Hematopoietic multipotent progenitor cell (in vitro differentiated cells): ENCODE measurements around the gene HGF. TPM values are rescaled to one million over a fixed set of nuclear protein-coding genes. Genes with fewer than 3 reads are reported as not detected.
"Not testable (repeated sequence)": the region's sequence is repeated elsewhere in the genome, so short reads cannot be mapped to it uniquely, and the experiment has no call there.

Experiments
- DNase-seq, 3 donors: peaks; one replicate each; pipeline ENCODE4 v3.0.0-alpha.2; 2011 to 2015; ENCODE audit warnings: low read depth in 2 of 3, low spot score in 2 of 3
- total RNA-seq: library from RNA; depleted of rRNA; stranded (reverse); fragments of >200 nt; gene quantifications from one replicate; pipeline ENCODE4 v1.2.3, GENCODE V29; 2012

Gene HGF
- total RNA-seq: 9.4 TPM

DNA sequence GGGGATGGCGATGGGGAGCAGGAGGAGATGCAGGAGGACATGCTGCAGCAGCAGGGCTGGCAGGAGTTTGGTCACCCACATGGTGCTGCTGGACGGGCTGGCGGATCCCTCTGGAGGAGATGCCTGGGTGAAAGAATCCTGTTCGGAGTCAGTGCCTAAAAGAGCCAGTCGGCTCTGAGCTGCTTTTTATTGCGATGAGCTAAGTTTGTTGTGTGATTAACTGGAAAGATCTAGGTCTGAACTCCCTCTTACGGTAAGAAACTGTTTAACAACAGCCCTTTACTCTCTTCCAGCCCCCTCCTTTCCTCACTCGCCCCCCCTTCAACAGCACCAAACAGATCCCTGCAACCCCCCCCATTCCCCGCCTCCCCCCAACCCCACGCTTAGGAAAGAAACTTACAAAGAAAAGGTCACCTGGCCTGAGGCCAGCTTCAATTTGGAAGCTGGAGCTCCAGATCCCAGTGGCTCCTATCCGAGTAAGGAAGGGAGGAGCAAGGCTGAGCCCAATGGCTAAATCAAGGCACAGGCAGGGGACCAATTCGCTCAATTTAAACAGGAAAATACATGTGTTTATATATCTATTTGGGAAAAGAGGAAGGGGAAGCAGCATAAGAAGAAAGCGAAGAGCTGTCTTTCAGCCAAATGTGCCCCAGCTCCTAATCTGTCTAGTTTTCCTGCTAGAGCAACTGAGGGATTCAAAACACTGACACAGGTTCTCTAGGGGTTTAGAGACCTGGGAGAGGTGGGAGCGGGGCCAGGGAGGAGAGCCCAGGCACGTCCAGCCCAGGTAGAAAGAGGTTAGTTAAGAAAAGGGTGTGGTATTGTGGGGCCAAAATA is at the start of gene HGF:
HGF (minus strand) TSS at position 157 of the 837 bp plus-strand sequence; CDS start at position 81, 76 bp downstream.
- DNase-seq: peak in 1 of 3 donors; percentile 43

DNA sequence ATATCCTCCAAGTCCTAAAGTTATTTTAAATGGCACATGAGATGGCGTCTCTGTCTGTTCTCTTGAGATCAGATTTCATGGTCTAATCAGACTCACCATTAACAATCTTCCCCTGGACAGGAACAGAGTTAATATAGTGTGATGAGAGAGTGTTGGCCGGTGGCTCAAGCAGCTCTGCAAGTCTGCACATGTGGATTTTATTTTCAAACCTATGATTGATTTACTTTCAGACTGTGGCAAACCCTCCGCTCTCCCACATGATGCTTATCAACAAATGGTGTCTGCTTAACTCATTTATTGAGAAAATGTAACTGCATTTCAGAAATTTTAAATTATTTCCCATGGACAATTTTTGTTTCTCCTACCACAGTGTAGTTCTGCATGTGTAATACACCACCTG is 46.5 kb upstream of the HGF start:
- DNase-seq: no peak

- peak in 2 of 3 donors; percentile 14 to 44 for DNase-seq
Measured at GRCh38 chr7:81812866-81813476, 43.1 kb upstream of the HGF start.

DNA sequence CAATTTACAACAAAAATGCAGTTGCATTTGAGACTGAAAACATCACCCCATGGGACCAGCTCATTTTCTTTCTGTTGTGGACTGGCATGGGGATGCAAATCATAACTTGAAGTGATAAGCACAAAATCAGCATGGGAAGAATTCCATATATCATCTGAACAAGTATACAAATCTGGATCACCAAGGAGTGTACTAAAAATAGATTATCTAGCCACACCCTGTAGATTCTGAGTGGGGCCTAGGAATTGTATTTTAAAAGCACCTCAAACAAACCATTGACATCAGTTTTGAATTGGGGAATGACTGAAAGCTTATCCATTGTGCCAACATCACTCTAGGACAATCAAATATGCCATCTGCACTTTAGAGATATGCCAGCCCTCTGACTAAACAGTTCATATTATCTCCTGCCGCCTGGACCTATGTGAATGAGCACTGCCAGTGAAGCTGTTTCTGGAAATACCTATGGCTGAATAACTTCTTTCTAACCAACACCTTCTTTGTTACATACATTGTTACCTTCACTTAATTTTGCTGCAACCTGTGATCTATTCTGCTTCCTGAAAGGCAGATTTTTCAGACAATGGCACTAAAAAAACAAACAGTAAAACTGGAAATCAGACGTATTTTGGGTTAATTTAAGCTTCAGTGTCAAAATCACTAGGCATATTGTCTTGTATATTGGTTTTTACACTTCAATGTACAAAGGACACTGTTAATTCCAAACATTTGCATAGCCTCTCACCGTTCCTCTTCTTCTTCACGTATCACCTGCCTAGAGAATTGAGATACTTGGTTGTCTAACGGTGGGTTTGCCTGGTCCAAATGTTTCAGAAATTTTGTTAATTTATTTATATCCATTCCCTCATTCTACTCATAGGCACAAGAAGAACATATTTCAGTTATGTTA is 42.4 kb upstream of the HGF start:
- DNase-seq: peak in 1 of 3 donors; percentile 31

DNA sequence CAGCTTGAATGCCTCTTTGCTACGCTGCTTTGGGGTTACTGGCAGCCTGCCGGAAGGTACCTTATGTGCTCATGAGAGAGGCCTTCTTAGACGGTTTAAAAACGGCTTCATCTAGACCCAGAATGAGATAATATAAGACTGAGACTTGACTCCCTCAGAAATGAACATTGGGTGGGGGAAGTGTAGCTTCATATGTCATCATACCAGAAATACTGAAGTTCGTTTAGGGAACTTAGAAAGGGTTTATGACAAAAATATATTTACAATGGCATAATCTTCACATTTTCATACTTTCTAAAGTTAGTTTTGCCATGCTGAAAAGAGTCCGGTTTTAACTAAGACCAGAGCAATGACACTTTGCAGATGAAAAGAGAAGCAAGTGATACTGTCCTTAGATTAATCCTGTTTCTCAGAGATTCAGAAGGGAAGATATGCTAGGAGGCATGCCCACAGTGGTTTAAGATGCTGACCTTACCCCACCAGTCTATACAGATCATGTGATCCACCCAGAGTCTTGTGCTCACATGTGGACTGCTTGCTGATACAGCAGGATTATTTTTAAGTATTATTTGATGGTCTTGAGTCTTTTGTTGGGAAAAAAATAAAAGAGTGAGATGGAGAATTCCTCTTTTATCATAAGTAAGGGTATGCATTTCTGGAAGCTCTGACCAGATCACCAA is 40.8 kb upstream of the HGF start:
- DNase-seq: peak in 1 of 3 donors; percentile 7

DNA sequence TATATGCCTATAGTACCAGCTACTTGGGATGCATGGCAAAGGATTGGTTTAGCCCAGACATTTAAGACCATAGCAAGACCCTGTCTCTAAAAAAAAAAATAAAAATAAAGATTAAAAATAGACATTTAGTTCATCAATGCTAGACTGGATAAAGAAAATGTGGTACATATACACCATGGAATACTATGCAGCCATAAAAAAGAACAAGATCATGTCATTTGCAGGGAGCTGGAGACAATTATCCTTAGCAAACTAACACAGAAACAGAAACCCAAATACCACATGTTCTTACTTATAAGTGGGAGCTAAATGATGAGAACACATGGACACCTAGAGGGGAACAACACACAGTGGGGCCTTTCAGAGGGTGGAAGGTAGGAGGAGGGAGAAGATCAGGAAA is 38.5 kb upstream of the HGF start:
- not testable (repeated sequence) for DNase-seq

- no peak for DNase-seq
Measured at GRCh38 chr7:81803267-81803666, 33.4 kb upstream of the HGF start.

- DNase-seq: no peak
Measured at GRCh38 chr7:81802251-81802650, 32.4 kb upstream of the HGF start.

- DNase-seq: no peak
Measured at GRCh38 chr7:81801532-81801931, 31.7 kb upstream of the HGF start.

GRCh38 chr7:81791568-81792518 is 22.0 kb upstream of the HGF start:
- no peak for DNase-seq

GRCh38 chr7:81790686-81791085 is 20.8 kb upstream of the HGF start:
- DNase-seq: no peak

GRCh38 chr7:81790120-81790500 is 20.3 kb upstream of the HGF start:
- no peak for DNase-seq

DNA sequence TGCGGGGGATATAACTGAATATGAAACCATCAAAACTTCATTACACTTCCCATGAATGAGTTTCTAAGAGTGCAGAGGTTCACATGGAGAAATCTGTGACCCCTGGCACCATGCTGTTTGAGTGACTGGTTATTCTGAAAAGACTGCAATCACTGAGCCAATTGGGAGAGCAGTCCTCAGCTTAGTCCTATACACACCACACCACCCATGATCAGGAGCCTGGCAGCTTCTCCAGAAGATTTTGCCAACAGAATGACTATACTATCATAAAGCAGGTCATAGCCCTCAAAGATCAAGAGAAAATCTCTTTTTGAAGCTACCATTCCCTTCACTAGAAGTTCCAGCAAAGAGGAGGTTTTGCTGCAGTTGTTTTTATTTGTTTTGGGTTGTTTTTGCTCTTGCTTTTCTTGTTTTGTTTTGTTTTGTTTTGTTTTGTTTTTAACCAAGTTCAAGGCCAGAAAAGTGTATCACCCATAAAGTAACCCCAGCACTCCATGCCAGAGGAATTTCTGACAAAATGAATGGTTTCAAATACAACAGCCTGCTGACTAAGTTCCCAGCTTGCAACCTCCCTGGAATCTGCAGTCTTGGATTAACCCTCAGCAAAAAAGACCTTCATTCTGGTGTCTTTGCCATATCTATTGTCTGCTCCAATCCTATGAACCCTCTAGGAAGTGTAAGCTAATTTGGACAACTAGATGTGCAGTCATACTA is 19.7 kb upstream of the HGF start:
- DNase-seq: no peak

GRCh38 chr7:81788246-81788645 is 18.4 kb upstream of the HGF start:
- peak in 1 of 3 donors; percentile 24 for DNase-seq

DNA sequence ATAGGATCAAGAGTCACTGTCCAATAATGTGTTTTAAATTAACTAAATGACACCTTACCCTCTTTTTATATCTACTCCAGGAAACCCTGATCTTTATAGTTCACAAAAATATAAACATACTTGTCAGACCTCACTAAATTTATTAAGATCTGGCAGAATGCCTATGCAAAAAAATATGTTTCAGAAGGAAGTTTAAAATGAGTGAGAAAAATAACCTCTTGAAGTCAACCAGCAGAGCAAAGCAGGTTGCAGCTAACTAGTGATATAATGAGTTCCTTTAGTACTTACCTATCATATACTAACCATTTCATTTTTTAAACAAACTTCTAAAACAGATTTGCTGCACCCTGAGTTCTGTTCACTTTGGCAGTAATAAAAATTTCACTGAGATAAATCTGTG is 14.0 kb upstream of the HGF start:
- DNase-seq: peak in 1 of 3 donors; percentile 38

DNA sequence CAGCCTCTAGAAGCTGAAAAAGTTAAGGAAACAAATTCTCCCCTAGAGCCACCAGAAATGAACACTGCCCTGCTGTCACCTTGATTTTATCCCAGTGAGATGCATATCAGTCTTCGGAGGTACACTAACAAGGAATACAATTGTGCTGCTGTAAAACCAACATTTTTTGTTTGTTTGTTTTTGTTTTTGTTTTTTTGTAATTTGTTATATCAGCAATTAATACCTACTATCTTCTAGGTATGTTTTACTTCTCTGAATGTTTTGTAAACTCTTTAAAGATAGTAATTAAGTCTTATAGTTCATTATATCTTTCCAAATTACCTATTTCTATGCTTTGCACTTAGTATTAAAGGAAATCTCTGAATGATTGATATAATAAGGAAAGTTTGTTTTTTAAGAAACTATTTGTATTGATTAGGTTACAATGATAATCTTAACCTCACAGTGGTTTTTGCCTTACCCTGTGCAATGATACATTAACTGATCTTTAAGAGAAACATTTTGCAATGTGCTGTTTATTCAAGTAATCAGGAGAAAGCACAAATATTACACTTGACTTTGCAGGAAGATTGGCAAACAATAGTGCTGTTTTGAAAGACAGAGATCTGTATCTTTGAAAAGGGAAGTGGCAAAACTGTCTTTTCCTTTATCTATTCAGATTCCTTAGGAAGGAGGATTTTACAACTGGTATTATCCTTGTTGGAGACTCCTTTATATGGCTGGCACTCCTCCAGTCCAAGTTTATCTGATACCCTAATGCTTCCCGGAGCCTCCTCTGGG is 11.3 kb upstream of the HGF start:
- no peak for DNase-seq

GRCh38 chr7:81779706-81780105 is 9.9 kb upstream of the HGF start:
- DNase-seq: no peak

GRCh38 chr7:81777697-81778096 is 7.8 kb upstream of the HGF start:
- DNase-seq: no peak
